GM19463 (cell line): ENCODE data around the gene IL23R.
"Not testable (repeated sequence)": the region's sequence is repeated elsewhere in the genome, so short reads cannot be mapped to it uniquely, and the experiment has no call there.

ENCODE experiments used
- ATAC-seq: cut with Tn5 transposase; IDR thresholded peaks from one replicate; pipeline ENCODE4 v1.9.1; 2021; ENCODE audit warnings: mild to moderate bottlenecking, moderate library complexity; ENCODE audit not compliant: unreplicated experiment

IL23R gene, protein sequence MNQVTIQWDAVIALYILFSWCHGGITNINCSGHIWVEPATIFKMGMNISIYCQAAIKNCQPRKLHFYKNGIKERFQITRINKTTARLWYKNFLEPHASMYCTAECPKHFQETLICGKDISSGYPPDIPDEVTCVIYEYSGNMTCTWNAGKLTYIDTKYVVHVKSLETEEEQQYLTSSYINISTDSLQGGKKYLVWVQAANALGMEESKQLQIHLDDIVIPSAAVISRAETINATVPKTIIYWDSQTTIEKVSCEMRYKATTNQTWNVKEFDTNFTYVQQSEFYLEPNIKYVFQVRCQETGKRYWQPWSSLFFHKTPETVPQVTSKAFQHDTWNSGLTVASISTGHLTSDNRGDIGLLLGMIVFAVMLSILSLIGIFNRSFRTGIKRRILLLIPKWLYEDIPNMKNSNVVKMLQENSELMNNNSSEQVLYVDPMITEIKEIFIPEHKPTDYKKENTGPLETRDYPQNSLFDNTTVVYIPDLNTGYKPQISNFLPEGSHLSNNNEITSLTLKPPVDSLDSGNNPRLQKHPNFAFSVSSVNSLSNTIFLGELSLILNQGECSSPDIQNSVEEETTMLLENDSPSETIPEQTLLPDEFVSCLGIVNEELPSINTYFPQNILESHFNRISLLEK

GRCh38 chr1:67166196-67166595 lies at the start of gene IL23R:
Gene IL23R (plus strand): TSS chr1:67166454. CDS start chr1:67168121, 1,667 bp downstream.
- peak; percentile 82 for ATAC-seq

GRCh38 chr1:67118191-67118590 lies 48.1 kb upstream of the IL23R start:
- ATAC-seq = no peak

DNA sequence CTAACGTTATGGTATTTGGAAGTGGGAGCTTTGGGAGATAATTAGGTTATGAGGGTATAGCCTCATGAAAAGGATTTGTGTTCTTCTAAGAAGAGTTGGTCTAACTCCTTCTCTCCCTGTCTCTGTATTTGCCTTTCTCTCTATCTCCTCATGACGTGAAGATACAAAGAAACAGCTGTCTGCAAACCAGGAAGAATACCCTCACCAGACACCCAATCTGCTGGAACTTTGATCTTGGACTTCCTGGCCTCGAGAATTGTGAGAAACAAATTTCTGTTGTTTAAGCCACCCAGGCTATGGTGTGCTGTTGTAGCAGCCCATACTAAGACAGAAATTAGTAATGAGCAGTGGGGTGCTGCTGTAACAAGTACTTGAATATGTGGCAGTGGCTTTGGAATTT lies 47.6 kb upstream of the IL23R start:
- no peak for ATAC-seq

- ATAC-seq = no peak
Observed at GRCh38 chr1:67120855-67121619, 45.2 kb upstream of the IL23R start.

DNA sequence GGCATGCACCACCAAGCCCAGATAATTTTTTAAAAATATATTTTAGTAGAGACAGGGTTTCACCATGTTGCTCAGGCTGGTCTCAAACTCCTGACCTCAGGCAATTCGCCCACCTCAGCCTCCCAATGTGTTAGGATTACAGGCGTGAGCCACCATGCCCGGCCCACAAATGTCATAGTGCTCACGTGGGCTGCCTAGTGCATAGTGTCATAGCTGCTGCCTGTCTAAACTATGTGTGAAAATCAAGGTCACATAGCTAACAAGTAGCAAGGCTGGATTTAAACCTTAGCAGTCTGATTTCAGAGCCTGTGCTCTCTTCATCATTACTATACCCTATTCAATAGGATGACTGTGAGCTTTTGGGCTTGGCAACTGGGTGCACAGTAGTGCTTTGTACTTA lies 41.8 kb upstream of the IL23R start:
- no peak for ATAC-seq

- ATAC-seq = no peak
Observed at GRCh38 chr1:67126111-67126746, 40.0 kb upstream of the IL23R start.

GRCh38 chr1:67126974-67127373 lies 39.3 kb upstream of the IL23R start:
- no peak for ATAC-seq

GRCh38 chr1:67130673-67131072 lies 35.6 kb upstream of the IL23R start:
- ATAC-seq = no peak

GRCh38 chr1:67133177-67133576 lies 33.1 kb upstream of the IL23R start:
- no peak for ATAC-seq

- ATAC-seq = no peak
Observed at GRCh38 chr1:67134695-67135094, 31.6 kb upstream of the IL23R start, which contains the start of gene C1orf141. Gene C1orf141 (minus strand): TSS chr1:67134970. CDS start chr1:67127240, 7,730 bp downstream.

DNA sequence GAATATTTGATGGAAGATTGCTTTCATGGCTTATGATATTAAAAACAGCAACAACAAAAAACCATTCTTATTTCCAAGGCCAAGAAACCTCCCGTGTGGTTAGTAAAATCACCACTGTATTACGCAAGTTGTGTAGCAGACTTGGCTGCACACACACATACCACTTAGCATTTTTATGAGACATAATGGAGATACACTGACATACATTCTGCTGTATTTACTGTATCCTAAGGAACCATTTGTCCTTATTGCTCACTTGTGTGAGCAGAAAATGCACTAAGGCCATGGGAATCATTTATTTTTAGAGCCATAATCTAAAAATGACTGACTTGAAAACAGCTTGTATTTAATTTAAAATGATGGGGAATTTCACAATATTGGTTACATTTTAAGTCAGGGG lies 30.9 kb upstream of the IL23R start:
- no peak for ATAC-seq

GRCh38 chr1:67137307-67137753 lies 28.9 kb upstream of the IL23R start:
- no peak for ATAC-seq

GRCh38 chr1:67138813-67139499 lies 27.3 kb upstream of the IL23R start:
- ATAC-seq = no peak

- ATAC-seq = no peak
Observed at GRCh38 chr1:67140460-67140859, 25.8 kb upstream of the IL23R start.

DNA sequence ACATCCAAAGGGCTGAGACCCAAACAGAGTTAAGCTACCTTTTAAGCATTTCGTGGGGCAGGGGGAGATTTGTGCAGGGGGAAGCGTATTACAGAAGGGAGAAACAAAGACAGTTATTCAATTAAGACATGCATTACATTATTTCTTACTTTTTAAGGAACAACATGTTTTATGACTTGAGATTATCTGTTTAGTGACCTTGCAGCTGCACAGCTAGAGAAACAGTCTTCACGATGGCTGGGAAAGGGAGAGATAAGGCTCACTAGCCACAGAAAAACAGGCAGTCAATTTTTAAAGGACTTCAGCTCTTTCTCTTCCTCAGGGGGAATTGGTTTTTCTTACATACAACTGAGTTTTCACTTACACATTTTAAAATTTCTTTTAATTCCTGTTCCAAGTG lies 24.4 kb upstream of the IL23R start:
- not testable (repeated sequence) for ATAC-seq

- no peak for ATAC-seq
Observed at GRCh38 chr1:67142931-67143330, 23.3 kb upstream of the IL23R start.

DNA sequence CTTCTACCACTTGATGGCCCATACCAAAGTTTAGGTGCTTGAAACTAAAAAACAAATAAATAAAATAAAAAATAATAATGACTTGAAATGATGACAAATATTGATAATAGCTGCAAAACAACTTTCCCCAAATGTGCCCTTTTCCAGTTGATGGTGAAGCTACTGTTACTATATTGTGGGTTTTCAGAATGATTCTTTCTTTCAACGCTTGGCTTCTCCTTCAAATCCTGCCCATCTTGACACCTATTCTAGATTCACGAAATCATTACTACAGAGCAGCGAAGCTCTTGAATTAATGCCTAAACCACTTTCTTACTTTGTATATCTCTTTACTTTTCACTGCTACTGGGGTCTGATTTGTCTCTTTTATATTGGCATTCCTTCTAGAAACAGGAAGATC lies 22.3 kb upstream of the IL23R start:
- peak; percentile 49 for ATAC-seq

- ATAC-seq = no peak
Observed at GRCh38 chr1:67144696-67145095, 21.6 kb upstream of the IL23R start.

DNA sequence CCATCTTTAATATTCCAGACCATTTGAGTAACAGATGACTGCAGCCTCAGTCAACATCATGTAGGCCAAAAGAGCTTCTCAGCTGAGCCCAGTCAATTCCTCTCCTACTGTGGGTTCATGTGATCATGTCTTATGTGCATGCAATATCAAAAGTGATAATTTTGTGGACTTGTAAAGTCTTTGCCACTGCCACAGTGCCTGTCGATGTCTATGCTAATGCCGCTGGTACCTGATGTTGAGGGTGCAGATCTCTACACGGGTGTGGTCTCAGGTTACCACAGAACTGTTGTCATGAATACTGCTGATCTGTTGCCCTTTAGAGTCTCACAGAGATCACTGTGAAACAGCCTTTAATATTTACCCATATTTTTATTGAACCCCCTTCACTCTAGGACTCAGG lies 20.2 kb upstream of the IL23R start:
- ATAC-seq = no peak

GRCh38 chr1:67146539-67146938 lies 19.7 kb upstream of the IL23R start:
- ATAC-seq = no peak
